Body of pancreas (tissue), 4 donors: ENCODE measurements around the gene ARRB1. TPM values are rescaled to one million over a fixed set of nuclear protein-coding genes. Genes with fewer than 3 reads are reported as not detected.

Experiments
- ATAC-seq: fragments of 150-250 bp; one replicate; pipeline ENCODE4 v1.9.1; 2016
- DNase-seq, 4 donors: peaks; one replicate each; pipeline ENCODE4 v3.0.0-alpha.2; 2019
- H3K27ac ChIP-seq, 4 donors: fragments of 200-600 bp; sonication (generic); 1 replicate in 3 of 4; 2 replicates in 1 of 4; pipeline versions ENCODE4 v1.5.1 to v1.6.1; 2016 to 2019; ENCODE audit warnings: mild to moderate bottlenecking in 1 of 4, mixed read lengths in 1 of 4, moderate library complexity in 1 of 4
- H3K27me3 ChIP-seq, 2 donors: fragments of 200-600 bp; sonication (generic); one replicate each; pipeline ENCODE4 v1.6.0; 2016; ENCODE audit warnings: mild to moderate bottlenecking in 1 of 2
- H3K36me3 ChIP-seq, 2 donors: fragments of 200-600 bp; sonication (generic); replicated peaks in 1 of 2; 2 replicates each; pipeline ENCODE4 v1.5.1; 2016; ENCODE audit warnings: low read depth in 2 of 2; ENCODE audit not compliant: insufficient read depth in 1 of 2
- H3K4me1 ChIP-seq: fragments of 200-600 bp; sonication (generic); one replicate; pipeline ENCODE4 v1.6.0; 2016
- H3K4me3 ChIP-seq, 2 donors: fragments of 200-600 bp; sonication (generic); 1 replicate in 1 of 2; 2 replicates in 1 of 2; pipeline ENCODE4 v1.5.1; 2016 to 2019
- H3K9me3 ChIP-seq, 3 donors: fragments of 200-600 bp; sonication (generic); 1 replicate in 2 of 3; 2 replicates in 1 of 3; pipeline ENCODE4 v1.5.1; 2016
- CTCF ChIP-seq, 7 experiments: fragments of 450-650 bp in 4 of 7; fragments of 200-600 bp in 3 of 7; sonication (generic) in 3 of 7; IDR thresholded peaks; one replicate each; pipeline ENCODE4 v1.5.1; 2016 to 2019; ENCODE audit warnings: antibody characterized with exemption in 7 of 7
- POLR2A ChIP-seq, 3 donors: fragments of 450-650 bp; IDR thresholded peaks; one replicate each; pipeline ENCODE4 v1.6.1; 2016; ENCODE audit warnings: antibody characterized with exemption in 3 of 3, mild to moderate bottlenecking in 2 of 3
- WGBS, 2 donors: methylation state at CpG; one replicate each; pipeline ENCODE4 v1.1.5; 2017; 5-methylcytosine and 5-hydroxymethylcytosine counted together
- intact Hi-C: fragments of 100-400 bp; cut with DNase I; formaldehyde crosslinking; loops from one replicate; pipeline ENCODE4 v1.15.1; 2023
- total RNA-seq, 2 donors: library from RNA; depleted of rRNA; stranded (reverse); fragments of >200 nt; gene quantifications; one replicate each; pipeline ENCODE4 v1.1.0, GENCODE V29; 2016

The ARRB1 gene
- total RNA-seq, 2 donors from 2014 or later = 41.0 to 54.1 TPM

GRCh38 chr11:75242722-75243600 is 108.5 kb downstream of the ARRB1 start:
- H3K9me3 ChIP-seq = no peaks in the 10 kb centered on the region
- no peak overlapping the region for H3K27ac ChIP-seq
- WGBS, 2 donors = 84 to 85% methylated on average over 14 to 15 of the region's 16 CpGs
- no peaks in the 10 kb centered on the region for H3K36me3 ChIP-seq
- no peak overlapping the region for H3K4me3 ChIP-seq
- H3K27me3 ChIP-seq = peaks cover 0 to 10% of the 10 kb centered on the region in 2 donors
- no peak for DNase-seq
- no peak for TF ChIP-seq POLR2A (IDR thresholded peaks at IDR 0.05)
- no peak for TF ChIP-seq CTCF (IDR thresholded peaks at IDR 0.05)
- ATAC-seq = no peak
- intact Hi-C loops = loop anchor here (10.0 kb wide), 1 partner anchor 218 kb away; no protein-coding TSS in a partner anchor
- H3K4me1 ChIP-seq = peaks cover 26% of the 10 kb centered on the region

- 21% methylated on average over 51 of the region's 72 CpGs; no CpG with 5 or more reads in 1 of the 2 donors for WGBS, 2 donors
- H3K27ac ChIP-seq = no peak overlapping the region
- no peaks in the 10 kb centered on the region for H3K9me3 ChIP-seq
- peaks cover 0 to 10% of the 10 kb centered on the region in 2 donors for H3K27me3 ChIP-seq
- no peak for ATAC-seq
- H3K4me1 ChIP-seq = peaks cover 26% of the 10 kb centered on the region
- no peak for DNase-seq
- no peak overlapping the region for H3K4me3 ChIP-seq
- intact Hi-C loops = loop anchor here (10.0 kb wide), 1 partner anchor 217 kb away; no protein-coding TSS in a partner anchor
- TF ChIP-seq CTCF (IDR thresholded peaks at IDR 0.05) (peak in 2 of 7 experiments; percentile 11 to 14), POLR2A (IDR thresholded peaks at IDR 0.05) (no peak)
- no peaks in the 10 kb centered on the region for H3K36me3 ChIP-seq
Observed at GRCh38 chr11:75241906-75242644, 109.4 kb downstream of the ARRB1 start.

GRCh38 chr11:75241036-75241905 is 110.2 kb downstream of the ARRB1 start:
- no peak overlapping the region for H3K4me3 ChIP-seq
- H3K9me3 ChIP-seq = no peaks in the 10 kb centered on the region
- 0% methylated on average over 101 of the region's 140 CpGs; no CpG with 5 or more reads in 1 of the 2 donors for WGBS, 2 donors
- no peak overlapping the region for H3K27ac ChIP-seq
- ATAC-seq (peak; percentile 94), DNase-seq (peak; percentile 82 to 88 (median 86))
- H3K36me3 ChIP-seq = no peaks in the 10 kb centered on the region
- no peak for TF ChIP-seq POLR2A (IDR thresholded peaks at IDR 0.05)
- TF ChIP-seq CTCF (IDR thresholded peaks at IDR 0.05) = peak in 6 of 7 experiments; percentile 15 to 100 (median 98)
- H3K27me3 ChIP-seq = peaks cover 0 to 10% of the 10 kb centered on the region in 2 donors
- intact Hi-C loops = loop anchor here (10.0 kb wide), 1 partner anchor 216 kb away; no protein-coding TSS in a partner anchor
- H3K4me1 ChIP-seq = peaks cover 21% of the 10 kb centered on the region

- no peak within 1 kb of the TSS for H3K4me3 ChIP-seq
- no peak for TF ChIP-seq POLR2A (IDR thresholded peaks at IDR 0.05)
- no peak for TF ChIP-seq CTCF (IDR thresholded peaks at IDR 0.05)
- H3K27ac ChIP-seq = no peak within 1 kb of the TSS
- DNase-seq (no peak), ATAC-seq (no peak)
- H3K4me1 ChIP-seq = peaks cover 15% of the 10 kb centered on the region
- intact Hi-C loops = loop anchor here (10.0 kb wide), 1 partner anchor 216 kb away; no protein-coding TSS in a partner anchor
- H3K27me3 ChIP-seq = peaks cover 0 to 10% of the 10 kb centered on the region in 2 donors
- H3K36me3 ChIP-seq = no peaks in the 10 kb centered on the region
- H3K9me3 ChIP-seq = no peaks in the 10 kb centered on the region
- 4 to 11% methylated on average over 13 to 58 of the region's 58 CpGs for WGBS, 2 donors
Observed at GRCh38 chr11:75240311-75241035, 111.0 kb downstream of the ARRB1 start, which contains the start of gene TPBGL. Gene TPBGL, plus strand, starts transcription at chr11:75240774. Its CDS starts 276 bp downstream, at chr11:75241050.
